HG02938 (cell line): ENCODE measurements around the gene RPGRIP1L.
"Not testable (repeated sequence)": the region's sequence is repeated elsewhere in the genome, so short reads cannot be mapped to it uniquely, and the experiment has no call there.

Experiments
- ATAC-seq: cut with Tn5 transposase; IDR thresholded peaks from one replicate; pipeline ENCODE4 v1.9.1; 2021; ENCODE audit warnings: mild to moderate bottlenecking, moderate library complexity; ENCODE audit not compliant: unreplicated experiment

The RPGRIP1L gene

DNA sequence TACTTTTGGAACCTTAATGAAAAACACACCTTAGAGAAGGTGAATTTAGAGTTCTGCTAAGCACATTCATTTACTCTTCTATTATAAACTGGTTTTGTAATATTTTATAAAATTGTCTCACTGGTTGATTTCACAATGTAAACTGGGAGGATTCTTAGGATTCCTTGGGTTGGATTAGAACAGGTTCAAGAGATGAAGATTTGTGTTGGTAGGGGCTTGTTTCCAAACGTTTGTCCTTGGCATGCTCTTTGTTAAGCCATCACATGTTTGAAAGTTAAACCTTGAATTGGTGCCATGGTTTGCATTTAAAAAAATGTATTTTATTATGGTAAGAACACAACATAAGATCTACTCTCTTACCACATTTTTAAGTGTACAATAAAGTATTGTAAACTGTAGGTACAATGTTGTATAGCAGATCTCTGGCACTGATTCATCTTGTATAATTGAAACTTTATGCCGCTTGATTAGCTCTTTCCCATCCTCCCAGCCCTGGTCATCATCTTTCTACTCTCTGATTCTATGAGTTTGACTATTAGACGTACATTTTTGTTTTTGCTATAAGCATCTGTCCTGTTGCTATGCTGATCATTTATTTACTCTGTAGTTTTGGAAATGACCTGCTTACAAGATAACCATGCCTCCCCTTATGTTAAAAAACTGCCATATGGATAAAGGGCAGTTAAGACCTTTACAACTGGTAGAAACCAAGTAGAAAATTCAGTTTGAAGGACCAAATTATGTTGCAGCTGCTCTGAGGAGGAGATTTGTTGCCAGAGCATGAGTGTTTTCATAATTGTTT, 9.9 kb upstream of the RPGRIP1L start:
- ATAC-seq, result no peak

DNA sequence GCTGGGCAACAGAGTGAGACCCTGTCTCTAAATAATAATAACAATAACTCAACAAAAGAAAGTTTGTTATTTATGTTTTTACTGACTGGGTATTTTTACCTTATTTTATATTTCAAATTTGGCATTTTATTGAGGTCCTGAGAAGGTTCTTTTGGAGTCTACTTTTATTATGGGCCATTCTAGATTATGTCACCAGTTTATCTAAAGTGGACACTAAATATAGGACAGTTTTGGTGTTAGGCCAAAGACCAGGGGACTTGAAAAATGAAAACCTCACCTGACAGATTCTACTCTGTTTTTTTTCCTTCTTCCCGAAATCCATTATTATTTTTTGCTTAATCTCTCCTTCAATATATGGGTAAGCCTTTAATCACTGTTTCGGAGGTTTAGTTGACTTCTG, 8.4 kb upstream of the RPGRIP1L start:
- ATAC-seq, result no peak

DNA sequence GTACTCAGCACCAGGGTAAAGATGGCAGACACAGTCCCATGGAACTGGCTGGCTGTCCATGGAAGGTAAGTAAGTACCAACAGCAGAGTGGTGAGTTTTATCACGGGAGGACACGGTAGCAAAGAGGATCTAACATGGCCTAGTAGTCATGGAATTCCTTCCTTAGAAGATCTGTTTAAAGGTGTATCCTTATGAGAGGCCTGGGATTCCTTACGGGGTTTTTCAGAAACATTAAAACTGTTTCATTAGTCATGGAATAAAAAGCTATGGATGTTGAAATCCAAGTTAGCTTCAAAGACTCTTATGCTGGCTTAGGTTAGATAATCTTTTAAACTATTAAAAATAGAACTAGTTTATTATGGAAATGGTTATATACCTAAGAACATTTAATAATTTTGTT, 7.7 kb upstream of the RPGRIP1L start:
- no peak for ATAC-seq

GRCh38 chr16:53708490-53708889, 4.8 kb upstream of the RPGRIP1L start:
- no peak for ATAC-seq

GRCh38 chr16:53707671-53708070, 4.0 kb upstream of the RPGRIP1L start:
- ATAC-seq, result no peak

DNA sequence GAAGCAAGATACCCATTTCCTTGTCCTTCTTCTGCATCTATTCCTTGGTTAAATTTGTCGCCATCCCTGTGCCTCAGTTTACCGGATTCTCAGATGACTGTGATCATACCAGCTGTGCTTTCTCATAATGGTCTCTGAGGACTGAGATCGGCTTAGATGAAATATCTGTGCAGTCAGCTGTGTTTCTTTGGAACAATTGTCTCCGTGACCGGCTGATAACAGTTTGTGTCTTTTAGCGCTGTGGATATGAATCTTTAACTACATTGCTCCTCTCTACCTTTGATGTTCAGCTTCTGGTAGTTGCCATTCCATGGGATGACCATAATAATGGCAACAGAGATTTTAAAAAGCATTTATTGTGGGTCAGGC, 770 bp upstream of the RPGRIP1L start:
- no peak for ATAC-seq

DNA sequence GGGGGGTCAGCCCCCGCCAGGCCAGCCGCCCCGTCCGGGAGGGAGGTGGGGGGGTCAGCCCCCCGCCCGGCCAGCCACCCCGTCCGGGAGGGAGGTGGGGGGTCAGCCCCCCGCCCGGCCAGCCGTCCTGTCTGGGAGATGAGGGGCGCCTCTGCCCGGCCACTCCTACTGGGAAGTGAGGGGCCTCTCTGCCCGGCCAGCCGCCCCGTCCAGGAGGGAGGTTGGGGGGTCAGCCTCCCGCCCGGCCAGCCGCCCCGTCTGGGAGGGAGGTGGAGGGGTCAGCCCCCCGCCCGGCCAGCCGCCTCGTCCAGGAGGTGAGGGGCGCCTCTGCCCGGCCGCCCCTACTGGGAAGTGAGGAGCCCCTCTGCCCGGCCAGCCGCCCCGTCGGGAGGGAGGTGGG, 5.4 kb downstream of the RPGRIP1L start:
- ATAC-seq, result not testable (repeated sequence)

DNA sequence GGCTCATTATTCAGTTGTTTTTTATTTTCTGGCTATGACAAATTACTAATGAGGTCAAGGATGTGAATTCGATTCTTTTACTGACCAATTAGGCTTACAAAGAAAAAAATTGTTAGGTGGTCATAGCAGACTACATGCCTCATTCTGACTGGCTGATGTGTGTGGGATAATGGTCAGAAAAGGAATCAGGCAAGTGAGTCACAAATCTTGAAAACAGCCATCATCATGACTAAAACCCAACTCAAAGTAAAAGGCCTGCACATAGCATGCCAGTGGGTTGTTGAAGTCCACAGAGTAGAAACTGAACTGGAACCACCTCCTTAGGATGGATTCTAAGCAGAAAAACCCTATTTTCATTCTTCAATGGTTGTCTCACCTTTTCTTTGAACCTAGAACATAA, 8.6 kb downstream of the RPGRIP1L start:
- ATAC-seq, result no peak

- no peak for ATAC-seq
Measured at GRCh38 chr16:53693320-53693719, 10.3 kb downstream of the RPGRIP1L start.

DNA sequence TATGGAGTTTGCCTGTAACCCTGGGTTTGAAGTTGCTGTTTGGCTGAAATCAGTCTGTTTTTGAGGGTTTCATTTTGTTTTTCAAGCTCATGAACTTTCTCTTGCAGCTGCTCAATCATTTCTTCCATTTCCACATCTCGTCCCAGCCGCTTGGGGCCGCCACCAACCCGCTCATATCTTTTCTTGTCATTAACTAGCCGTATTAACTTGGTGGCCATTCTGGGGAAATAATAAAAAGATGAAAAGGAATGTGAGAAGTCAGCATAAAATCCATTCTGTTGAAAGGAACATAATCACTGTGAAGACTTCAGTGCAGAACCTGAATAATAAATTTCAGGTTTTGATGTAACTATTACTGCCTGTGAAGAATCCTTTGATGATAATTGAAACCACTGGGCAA, 11.5 kb downstream of the RPGRIP1L start:
- ATAC-seq, result no peak

- no peak for ATAC-seq
Measured at GRCh38 chr16:53690771-53691170, 12.9 kb downstream of the RPGRIP1L start.

DNA sequence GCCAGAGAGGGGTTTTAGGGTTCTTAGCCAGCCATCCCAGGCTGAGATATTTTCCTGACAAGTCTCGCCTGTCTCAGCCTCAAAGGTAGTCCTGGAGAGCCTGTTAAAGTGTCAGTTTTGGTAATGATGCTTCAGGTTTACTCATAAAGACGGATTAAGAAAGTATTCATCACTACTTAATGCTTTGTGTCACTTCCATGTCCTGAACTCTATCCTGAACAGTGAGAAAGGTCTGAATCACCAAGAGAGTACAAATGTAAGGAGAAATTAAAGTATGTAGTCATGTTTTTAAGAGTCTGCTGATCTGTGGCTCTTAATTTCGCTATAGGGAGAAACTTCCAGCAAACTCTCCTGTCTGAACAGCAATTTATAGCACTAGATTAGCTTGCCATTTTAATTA, 14.0 kb downstream of the RPGRIP1L start:
- no peak for ATAC-seq

- ATAC-seq, result no peak
Measured at GRCh38 chr16:53686710-53687109, 16.9 kb downstream of the RPGRIP1L start.

DNA sequence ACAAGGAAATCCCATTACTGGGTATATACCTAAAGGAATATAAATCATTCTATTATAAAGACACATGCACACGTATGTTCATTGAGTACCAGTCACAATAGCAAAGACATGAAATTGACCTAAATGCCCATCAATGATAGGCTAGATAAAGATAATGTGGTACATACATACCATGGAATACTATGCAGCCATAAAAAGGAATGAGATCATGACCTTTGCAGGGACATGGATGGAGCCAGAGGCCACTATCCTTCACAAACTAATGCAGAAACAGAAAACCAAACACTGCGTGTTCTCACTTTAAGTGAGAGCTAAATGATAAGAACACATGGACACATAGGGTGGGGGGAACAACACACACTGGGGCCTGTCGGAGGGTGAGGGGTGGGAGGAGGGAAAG, 18.3 kb downstream of the RPGRIP1L start:
- not testable (repeated sequence) for ATAC-seq

- ATAC-seq, result no peak
Measured at GRCh38 chr16:53681354-53681753, 22.3 kb downstream of the RPGRIP1L start.

DNA sequence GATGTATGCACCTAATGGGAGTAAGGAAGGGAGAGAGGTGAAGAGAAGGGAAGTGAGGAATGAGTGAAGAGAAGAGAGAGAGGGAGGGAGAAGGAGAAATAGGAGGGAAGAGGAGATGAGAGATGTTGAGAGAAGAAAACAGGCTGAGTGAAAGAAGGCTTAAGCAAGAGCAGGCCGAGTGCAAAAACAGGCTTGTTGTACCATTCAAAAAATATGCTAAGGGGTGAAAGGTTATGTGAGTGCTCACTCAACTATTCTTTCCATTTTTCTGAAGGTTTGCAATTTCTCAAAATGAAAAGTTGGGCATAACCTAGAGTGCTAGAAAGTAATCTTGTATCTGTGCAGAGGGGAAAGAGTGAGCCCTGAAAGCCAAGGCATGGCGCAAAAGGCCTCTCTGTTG, 22.9 kb downstream of the RPGRIP1L start:
- ATAC-seq, result no peak

- ATAC-seq, result no peak
Measured at GRCh38 chr16:53678756-53679343, 24.8 kb downstream of the RPGRIP1L start.

- ATAC-seq, result no peak
Measured at GRCh38 chr16:53678155-53678554, 25.5 kb downstream of the RPGRIP1L start.

DNA sequence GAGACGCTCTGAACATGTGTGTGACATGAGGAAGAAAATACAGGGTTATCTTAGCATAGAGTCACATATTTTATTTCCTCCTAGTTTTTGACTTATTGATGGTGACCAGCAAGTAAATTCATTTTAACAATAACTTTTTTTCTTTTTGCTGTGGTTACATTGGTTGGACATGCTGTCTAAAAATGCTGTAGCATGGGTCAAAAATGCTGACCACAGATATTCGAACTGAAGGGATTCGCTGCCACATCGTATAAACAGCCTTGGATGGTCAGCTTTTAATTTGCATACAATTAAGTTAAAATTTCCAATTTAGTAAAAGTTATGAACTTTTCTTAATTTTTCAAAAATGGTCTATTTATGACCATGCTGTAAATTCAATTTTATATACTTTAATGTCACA, 30.5 kb downstream of the RPGRIP1L start:
- no peak for ATAC-seq

- ATAC-seq, result no peak
Measured at GRCh38 chr16:53672461-53672860, 31.2 kb downstream of the RPGRIP1L start.

- no peak for ATAC-seq
Measured at GRCh38 chr16:53668869-53669268, 34.8 kb downstream of the RPGRIP1L start.

- no peak for ATAC-seq
Measured at GRCh38 chr16:53666786-53667415, 36.8 kb downstream of the RPGRIP1L start.
